GM12878 (cell line): ENCODE results near the gene PEX11B. TPM values are rescaled to one million over a fixed set of nuclear protein-coding genes. Genes with fewer than 3 reads are reported as not detected.
A peak's percentile ranks its signal among the peaks of the same experiment; 100 is the strongest.

Experiments used
- ATAC-seq: fragments of 200-7000 bp; cut with Tn5 transposase; 3 replicates; pipeline ENCODE4 v1.9.1; 2020; ENCODE audit warnings: mild to moderate bottlenecking, moderate library complexity
- BruUV-seq: library from RNA; stranded (reverse); fragments of 400-500 nt; replicated peaks from 2 replicates; lab custom pipeline; 2021; lab: Mats Ljungman, UMichigan
- CTCF ChIA-PET: fragments of 300-600 bp; sonication (Branson Sonifier 250); formaldehyde crosslinking; extraction: SDS; loops from one replicate; lab custom pipeline; 2021; ENCODE audit warnings: inconsistent platforms; lab: Yijun Ruan, JAX
- POLR2A ChIA-PET: fragments of 350-600 bp; formaldehyde crosslinking; extraction: SDS; loops from one replicate; lab custom pipeline; 2021; ENCODE audit warnings: inconsistent platforms; lab: Charles Lee
- RAD21 ChIA-PET: fragments of 300-600 bp; sonication (Branson Sonifier 250); formaldehyde crosslinking; loops from one replicate; lab custom pipeline; 2023; ENCODE audit warnings: antibody characterized with exemption; ENCODE audit not compliant: unreplicated experiment; lab: Charles Lee
- SMC1A ChIA-PET: fragments of 300-600 bp; sonication (Branson Sonifier 250); formaldehyde crosslinking; loops from one replicate; lab custom pipeline; 2023; ENCODE audit not compliant: unreplicated experiment, uncharacterized antibody; lab: Charles Lee
- DNase-seq: peaks from one replicate; pipeline ENCODE4 v3.0.0-alpha.2; 2011; ENCODE audit warnings: low read depth, low spot score
- FAIRE-seq: peaks from 3 replicates; lab custom pipeline; 2011; peaks lifted over from hg19 to GRCh38; lab: Jason Lieb, UNC
- H2AFZ ChIP-seq: 2 replicates; pipeline ENCODE4 v1.6.0; 2011; ENCODE audit warnings: low read depth, low read length, control low read depth; ENCODE audit not compliant: control insufficient read depth
- H3K27ac ChIP-seq: 2 replicates; pipeline ENCODE4 v1.5.1; 2011; ENCODE audit warnings: control low read depth; ENCODE audit not compliant: control insufficient read depth, insufficient read depth
- H3K27me3 ChIP-seq, 2 experiments: replicated peaks in 1 of 2; 2 replicates each; pipeline versions ENCODE4 v1.6.0 to v1.6.1; 2011; ENCODE audit warnings: low read length in 1 of 2; ENCODE audit not compliant: control insufficient read depth in 2 of 2, insufficient read depth in 2 of 2
- H3K36me3 ChIP-seq, 2 experiments: 2 replicates each; pipeline ENCODE4 v1.5.1; 2011; ENCODE audit warnings: low read length in 1 of 2; ENCODE audit not compliant: control insufficient read depth in 2 of 2, insufficient read depth in 2 of 2
- H3K4me1 ChIP-seq: 2 replicates; pipeline ENCODE4 v1.6.1; 2011; ENCODE audit warnings: mild to moderate bottlenecking, low read length, moderate library complexity, mixed read lengths; ENCODE audit not compliant: control insufficient read depth, insufficient read depth
- H3K4me2 ChIP-seq: 2 replicates; pipeline ENCODE4 v1.6.0; 2011; ENCODE audit warnings: control low read depth; ENCODE audit not compliant: control insufficient read depth, insufficient read depth
- H3K4me3 ChIP-seq: fragments of 200-600 bp; sonication (generic); 2 replicates; pipeline ENCODE4 v1.5.1; 2016
- H3K79me2 ChIP-seq: 2 replicates; pipeline ENCODE4 v1.6.0; 2011; ENCODE audit warnings: low read length; ENCODE audit not compliant: control insufficient read depth, insufficient read depth
- H3K9ac ChIP-seq: 2 replicates; pipeline ENCODE4 v1.8.0; 2011; ENCODE audit warnings: low read length, control low read depth, mixed read lengths; ENCODE audit not compliant: control insufficient read depth, insufficient read depth
- H3K9me3 ChIP-seq: replicated peaks from 3 replicates; pipeline ENCODE4 v1.5.1; 2011; ENCODE audit warnings: mild to moderate bottlenecking, low read length; ENCODE audit not compliant: control insufficient read depth, insufficient read depth
- H4K20me1 ChIP-seq: 2 replicates; pipeline ENCODE4 v1.6.0; 2011; ENCODE audit not compliant: control insufficient read depth, insufficient read depth
- CEBPB ChIP-seq, 2 experiments: fragments of 150-350 bp in 1 of 2; IDR thresholded peaks; 2 replicates each; pipeline ENCODE4 v1.6.1; 2012 to 2014; ENCODE audit warnings: low read depth in 2 of 2, low read length in 2 of 2, borderline replicate concordance in 1 of 2, inconsistent platforms in 1 of 2
- EED ChIP-seq: sonication (generic); IDR thresholded peaks from 2 replicates; pipeline ENCODE4 v1.6.1; 2016; ENCODE audit warnings: antibody characterized with exemption, low read depth
- HDAC6 ChIP-seq: fragments of 200-600 bp; sonication (generic); IDR thresholded peaks from one replicate; pipeline ENCODE4 v1.8.0; 2017; ENCODE audit warnings: antibody characterized with exemption; ENCODE audit not compliant: unreplicated experiment
- IKZF1 ChIP-seq: fragments of 450-650 bp; conservative IDR thresholded peaks from 2 replicates; pipeline ENCODE4 v1.6.1; 2017; ENCODE audit warnings: antibody characterized with exemption, mild to moderate bottlenecking
- IKZF2 ChIP-seq, 2 experiments: fragments of 450-650 bp; IDR thresholded peaks; 2 replicates each; pipeline ENCODE4 v1.6.1; 2017; ENCODE audit warnings: mild to moderate bottlenecking in 2 of 2, moderate library complexity in 2 of 2
- NFIC ChIP-seq: IDR thresholded peaks from 2 replicates; pipeline ENCODE4 v1.6.1; 2012; ENCODE audit warnings: low read depth, mild to moderate bottlenecking, inconsistent platforms, low read length, moderate library complexity
- PAX5 ChIP-seq: IDR thresholded peaks from 2 replicates; pipeline ENCODE4 v1.6.1; 2011; ENCODE audit warnings: low read depth, low read length, borderline replicate concordance
- RAD21 ChIP-seq: IDR thresholded peaks from 2 replicates; pipeline ENCODE4 v1.6.1; 2011; ENCODE audit warnings: mild to moderate bottlenecking, low read depth, low read length, moderate library complexity; ENCODE audit not compliant: insufficient read depth
- RFX5 ChIP-seq: IDR thresholded peaks from 2 replicates; pipeline ENCODE4 v1.6.1; 2011; ENCODE audit warnings: low read depth, low read length, improper control_type of control experiment
- SMC3 ChIP-seq: IDR thresholded peaks from 2 replicates; pipeline ENCODE4 v1.6.1; 2011; ENCODE audit warnings: low read length, improper control_type of control experiment, borderline replicate concordance
- SUPT20H ChIP-seq: IDR thresholded peaks from 2 replicates; pipeline ENCODE4 v1.6.1; 2011; ENCODE audit warnings: low read depth, mild to moderate bottlenecking, low read length, moderate library complexity, borderline replicate concordance; ENCODE audit not compliant: control insufficient read depth
- YY1 ChIP-seq: IDR thresholded peaks from 2 replicates; pipeline ENCODE4 v1.6.1; 2011; ENCODE audit warnings: low read depth, mild to moderate bottlenecking, low read length
- ZNF217 ChIP-seq: fragments of 450-650 bp; IDR thresholded peaks from 2 replicates; pipeline ENCODE4 v1.6.1; 2017; ENCODE audit warnings: antibody characterized with exemption, mild to moderate bottlenecking
- WGBS: methylation state at CpG from one replicate; pipeline ENCODE4 v1.1.6; 2016; ENCODE audit warnings: low lambda C conversion rate; ENCODE audit not compliant: insufficient replicate concordance, insufficient coverage; ENCODE audit errors: missing lambda C conversion rate; 5-methylcytosine and 5-hydroxymethylcytosine counted together
- in situ Hi-C: fragments of 300-500 bp; cut with MboI; formaldehyde crosslinking; loops from 9 replicates; pipeline ENCODE4 v1.14.3; 2018; ENCODE audit warnings: mixed read lengths
- intact Hi-C: fragments of 100-400 bp; cut with micrococcal nuclease; formaldehyde crosslinking; loops from one replicate; pipeline ENCODE4 v1.14.2; 2022; ENCODE audit not compliant: unreplicated experiment
- polyA plus RNA-seq, 11 experiments: library from polyadenylated mRNA; depleted of rRNA in 4 of 11; unstranded in 6 of 11; stranded (reverse) in 5 of 11; fragments of >200 nt; fragmentation: Nextera tagmentation in 4 of 11; fragmentation: Illumina TruSeq in 1 of 11; extraction: Ambion mirVana in 4 of 11; extraction: Trizol in 1 of 11; gene quantifications; 1 replicate in 1 of 11; 2 replicates in 10 of 11; pipeline versions ENCODE4 v1.2.1 to v1.2.3, GENCODE V29; 2011 to 2016; ENCODE audit warnings: inconsistent platforms in 2 of 11, missing spikeins in 2 of 11, low read depth in 1 of 11
- total RNA-seq, 4 experiments: library from RNA; depleted of rRNA in 3 of 4; stranded (reverse); fragments of >200 nt in 3 of 4; fragmentation: Illumina TruSeq in 1 of 4; extraction: Trizol in 1 of 4; gene quantifications; 2 replicates each; pipeline versions ENCODE4 v1.2.1 to v1.2.3, GENCODE V29; 2013 to 2021
- TF ChIP-seq, protein P1 (sequence below): fragments of 150-350 bp; IDR thresholded peaks from 2 replicates; pipeline ENCODE4 v1.6.1; 2014; ENCODE audit warnings: mild to moderate bottlenecking, low read depth, low read length
- TF ChIP-seq, protein P2 (sequence below), 3 experiments: IDR thresholded peaks in 2 of 3; conservative IDR thresholded peaks in 1 of 3; 2 replicates each; pipeline ENCODE4 v1.5.1; 2011; ENCODE audit warnings: low read depth in 3 of 3, low read length in 3 of 3, mild to moderate bottlenecking in 3 of 3, control low read depth in 2 of 3, moderate library complexity in 2 of 3, inconsistent platforms in 1 of 3, mixed read lengths in 1 of 3; ENCODE audit not compliant: control insufficient read depth in 2 of 3, insufficient read depth in 1 of 3; ENCODE audit errors: extremely low read depth in 1 of 3

Gene PEX11B
- total and polyA plus RNA-seq, 10 of the 15 experiments (the other 5 are each of a cell fraction or from before 2014, with no cell fraction given): 24.9 to 129 (median 40.7) TPM

- CTCF ChIA-PET: interaction anchor here (0.6 to 5.9 kb wide), 32 partner anchors 9 to 141 kb away, joined by 3 to 66 read pairs (median 5); partner anchors contain the start of genes ANKRD34A, HJV, ITGA10 and LIX1L
- H2AFZ ChIP-seq: no peak overlapping the region; the same call in 1 of the 2 replicates
- 7% methylated on average over 6 of the region's 6 CpGs for whole genome bisulfite sequencing
- H4K20me1 ChIP-seq: no peaks in the 10 kb centered on the region
- in situ Hi-C loops: no loop called here
- no peak for DNase-seq
- no peak overlapping the region for H3K4me2 ChIP-seq
- H3K36me3 ChIP-seq: no peaks in the 10 kb centered on the region
- H3K27ac ChIP-seq: no peak overlapping the region
- H3K27me3 ChIP-seq: no peaks in the 10 kb centered on the region
- TF ChIP-seq EED (peak; percentile 74), NFIC (no peak), IKZF2 (IDR thresholded peaks at IDR 0.05) (peak; percentile 55 to 73; a peak in 3 of 4 replicates), RAD21 (peak; percentile 81), IKZF1 (peak; percentile 82), YY1 (0 out of 2 replicates have a peak, but pooled peaks have one; percentile 34), CEBPB (IDR thresholded peaks at IDR 0.05; ENCODE audit: borderline replicate concordance in 1 of 2, low read depth in 2 of 2, low read length in 2 of 2) (no peak), SMC3 (peak; percentile 86), SUPT20H (no peak), HDAC6 (no peak), PAX5 (no peak), RFX5 (no peak), ZNF217 (no peak)
- TF ChIP-seq, protein P1, sequence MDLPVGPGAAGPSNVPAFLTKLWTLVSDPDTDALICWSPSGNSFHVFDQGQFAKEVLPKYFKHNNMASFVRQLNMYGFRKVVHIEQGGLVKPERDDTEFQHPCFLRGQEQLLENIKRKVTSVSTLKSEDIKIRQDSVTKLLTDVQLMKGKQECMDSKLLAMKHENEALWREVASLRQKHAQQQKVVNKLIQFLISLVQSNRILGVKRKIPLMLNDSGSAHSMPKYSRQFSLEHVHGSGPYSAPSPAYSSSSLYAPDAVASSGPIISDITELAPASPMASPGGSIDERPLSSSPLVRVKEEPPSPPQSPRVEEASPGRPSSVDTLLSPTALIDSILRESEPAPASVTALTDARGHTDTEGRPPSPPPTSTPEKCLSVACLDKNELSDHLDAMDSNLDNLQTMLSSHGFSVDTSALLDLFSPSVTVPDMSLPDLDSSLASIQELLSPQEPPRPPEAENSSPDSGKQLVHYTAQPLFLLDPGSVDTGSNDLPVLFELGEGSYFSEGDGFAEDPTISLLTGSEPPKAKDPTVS: no peak
- TF ChIP-seq, protein P2, sequence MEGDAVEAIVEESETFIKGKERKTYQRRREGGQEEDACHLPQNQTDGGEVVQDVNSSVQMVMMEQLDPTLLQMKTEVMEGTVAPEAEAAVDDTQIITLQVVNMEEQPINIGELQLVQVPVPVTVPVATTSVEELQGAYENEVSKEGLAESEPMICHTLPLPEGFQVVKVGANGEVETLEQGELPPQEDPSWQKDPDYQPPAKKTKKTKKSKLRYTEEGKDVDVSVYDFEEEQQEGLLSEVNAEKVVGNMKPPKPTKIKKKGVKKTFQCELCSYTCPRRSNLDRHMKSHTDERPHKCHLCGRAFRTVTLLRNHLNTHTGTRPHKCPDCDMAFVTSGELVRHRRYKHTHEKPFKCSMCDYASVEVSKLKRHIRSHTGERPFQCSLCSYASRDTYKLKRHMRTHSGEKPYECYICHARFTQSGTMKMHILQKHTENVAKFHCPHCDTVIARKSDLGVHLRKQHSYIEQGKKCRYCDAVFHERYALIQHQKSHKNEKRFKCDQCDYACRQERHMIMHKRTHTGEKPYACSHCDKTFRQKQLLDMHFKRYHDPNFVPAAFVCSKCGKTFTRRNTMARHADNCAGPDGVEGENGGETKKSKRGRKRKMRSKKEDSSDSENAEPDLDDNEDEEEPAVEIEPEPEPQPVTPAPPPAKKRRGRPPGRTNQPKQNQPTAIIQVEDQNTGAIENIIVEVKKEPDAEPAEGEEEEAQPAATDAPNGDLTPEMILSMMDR (IDR thresholded peaks at IDR 0.05 in 2 of 3, conservative IDR thresholded peaks at IDR 0.05 in 1 of 3; ENCODE audit: control insufficient read depth in 2 of 3, extremely low read depth in 1 of 3, insufficient read depth in 1 of 3, low read depth in 3 of 3, low read length in 3 of 3): peak; percentile 89 to 90 (median 90)
- TF ChIP-seq, all 136 proteins: peak for 7
- no peaks in the 10 kb centered on the region for H3K9me3 ChIP-seq
- ATAC-seq: peak; percentile 95
- no peak overlapping the region for H3K4me3 ChIP-seq
- no peak overlapping the region for H3K9ac ChIP-seq
- intact Hi-C loops: loop anchor here (1.0 to 2.0 kb wide), 2 partner anchors 19 to 121 kb away; partner anchors contain the start of gene ITGA10
- H3K79me2 ChIP-seq: no peaks in the 10 kb centered on the region
- ChIA-PET RAD21 (interaction anchor here (0.8 to 2.8 kb wide), 12 partner anchors 11 to 120 kb away, joined by 3 to 10 read pairs (median 4); partner anchors contain the start of genes LIX1L, NUDT17 and PIAS3), POLR2A (interaction anchor here (1.0 kb wide), 2 partner anchors 32 to 72 kb away, joined by 3 to 4 read pairs; partner anchors contain the start of genes ANKRD34A and POLR3GL), SMC1A (interaction anchor here (0.6 to 2.7 kb wide), 25 partner anchors 9 to 140 kb away, joined by 3 to 12 read pairs (median 4); partner anchors contain the start of genes HJV, LIX1L and PIAS3)
- no TSS peak for BruUV-seq
- H3K4me1 ChIP-seq: no peaks in the 10 kb centered on the region
- peak; percentile 44 for FAIRE-seq
Observed at GRCh38 chr1:145891587-145892485, 26.7 kb downstream of the PEX11B start.
